Measurements from ENCODE around the gene CATSPER3.
"Not testable (repeated sequence)": the region's sequence is repeated elsewhere in the genome, so short reads cannot be mapped to it uniquely, and the experiment has no call there.

The CATSPER3 gene

DNA sequence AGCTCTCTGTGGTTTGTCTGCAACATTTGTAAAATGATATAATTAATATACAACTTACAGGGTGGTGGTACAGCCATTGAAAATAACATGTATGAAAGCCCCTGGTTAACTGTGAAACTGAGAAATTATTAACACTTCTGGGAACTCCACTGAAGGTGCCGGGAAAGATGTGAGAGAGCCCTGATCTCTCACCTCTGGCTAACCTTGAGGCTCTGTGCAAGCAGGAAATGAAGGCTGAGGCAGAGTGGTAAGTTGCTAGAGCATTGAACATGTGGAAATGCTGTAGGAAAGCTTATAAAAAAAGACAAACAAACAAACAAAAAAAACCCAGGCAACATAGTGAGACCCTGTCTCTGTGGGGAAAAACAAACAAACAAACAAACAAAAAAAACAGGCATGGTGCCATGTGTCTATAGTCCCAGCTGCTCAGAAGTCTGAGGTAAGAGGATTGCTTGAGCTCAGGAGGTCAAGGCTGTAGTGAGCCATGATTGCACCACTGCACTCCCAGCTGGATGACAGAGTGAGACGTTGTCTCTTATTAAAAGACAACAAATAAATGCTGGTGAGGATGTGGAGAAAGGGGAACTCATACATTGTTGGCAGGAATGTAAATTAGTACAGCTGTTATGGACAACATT is 7.5 kb downstream of the CATSPER3 start:
- DNase-seq (ENCODE audit: low spot score): no peak

DNA sequence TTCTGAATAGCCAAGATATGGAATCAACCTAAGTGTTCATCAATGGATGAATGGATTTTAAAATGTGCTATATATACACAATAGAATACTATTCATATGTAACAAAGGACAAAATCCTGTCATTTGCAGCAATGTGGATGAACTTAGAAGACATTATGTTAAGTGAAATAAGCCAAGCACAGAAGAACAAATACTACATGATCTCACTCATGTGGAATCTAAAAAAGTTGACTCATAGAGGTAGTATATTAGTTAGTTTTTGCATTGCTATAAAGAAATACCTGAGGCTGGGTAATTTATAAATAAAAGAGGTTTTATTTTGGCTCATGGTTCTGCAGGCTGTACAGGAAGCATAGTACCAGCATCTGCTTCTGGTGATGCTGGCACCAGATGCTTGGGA is 8.1 kb downstream of the CATSPER3 start:
- no peak for DNase-seq (ENCODE audit: low spot score)

DNA sequence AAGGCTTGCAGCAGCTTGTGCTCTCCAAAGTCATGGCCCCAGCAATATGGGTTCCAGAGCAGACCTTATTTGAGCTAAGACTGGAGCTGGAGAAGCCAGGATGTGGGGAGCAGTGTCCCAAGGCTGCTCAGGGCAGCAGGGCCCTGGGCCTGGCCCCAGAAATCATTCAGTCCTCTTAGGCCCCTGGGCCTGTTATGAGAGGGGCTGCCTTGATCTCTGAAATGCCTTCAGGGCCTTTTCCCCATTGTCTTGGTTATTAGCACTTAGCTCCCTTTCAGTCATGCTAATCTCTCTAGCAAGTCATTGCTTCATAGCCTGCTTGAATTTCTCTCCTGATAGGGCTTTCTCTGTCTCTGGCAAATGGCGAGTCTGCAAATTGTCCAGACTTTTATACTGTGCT is 9.1 kb downstream of the CATSPER3 start:
- DNase-seq (ENCODE audit: low spot score): no peak

DNA sequence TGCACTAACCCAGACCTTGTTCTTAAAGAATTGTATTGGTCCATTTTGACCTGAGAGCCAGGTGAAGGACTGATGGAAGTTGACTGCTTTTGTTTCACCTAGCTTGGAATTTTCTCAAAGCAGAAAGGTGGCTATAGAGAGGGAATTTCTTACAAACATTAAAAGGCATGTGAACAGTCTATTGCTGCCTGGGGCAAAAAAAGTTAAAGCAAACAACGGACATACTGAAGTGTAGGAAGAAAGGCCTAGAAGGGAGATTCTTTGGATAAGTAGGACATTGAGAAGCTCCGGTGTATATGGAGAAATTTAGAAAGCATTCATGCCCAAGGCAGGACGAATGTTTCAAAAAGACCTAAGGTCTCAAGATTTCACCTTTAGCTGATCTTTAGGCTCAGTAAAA is 11.7 kb downstream of the CATSPER3 start:
- no peak for DNase-seq (ENCODE audit: low spot score)

DNA sequence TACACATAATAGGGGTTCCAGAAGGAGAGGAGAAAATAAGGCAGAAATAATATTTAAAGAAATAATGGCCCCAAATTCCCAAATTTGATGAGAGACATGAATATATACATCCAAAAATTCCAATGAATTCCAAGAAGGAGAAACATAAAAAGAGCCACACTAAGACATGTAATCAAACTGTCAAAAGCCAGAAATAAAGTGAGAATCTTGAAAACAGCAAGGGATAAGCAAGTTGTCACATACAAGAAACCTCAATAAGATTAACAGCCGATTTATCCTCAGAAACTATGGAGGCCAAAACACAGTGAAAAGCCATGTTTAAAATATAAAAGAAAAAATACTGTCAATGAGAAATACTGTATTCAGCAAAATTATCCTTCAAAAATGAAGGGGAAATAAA is 14.5 kb downstream of the CATSPER3 start:
- DNase-seq (ENCODE audit: low spot score): no peak

DNA sequence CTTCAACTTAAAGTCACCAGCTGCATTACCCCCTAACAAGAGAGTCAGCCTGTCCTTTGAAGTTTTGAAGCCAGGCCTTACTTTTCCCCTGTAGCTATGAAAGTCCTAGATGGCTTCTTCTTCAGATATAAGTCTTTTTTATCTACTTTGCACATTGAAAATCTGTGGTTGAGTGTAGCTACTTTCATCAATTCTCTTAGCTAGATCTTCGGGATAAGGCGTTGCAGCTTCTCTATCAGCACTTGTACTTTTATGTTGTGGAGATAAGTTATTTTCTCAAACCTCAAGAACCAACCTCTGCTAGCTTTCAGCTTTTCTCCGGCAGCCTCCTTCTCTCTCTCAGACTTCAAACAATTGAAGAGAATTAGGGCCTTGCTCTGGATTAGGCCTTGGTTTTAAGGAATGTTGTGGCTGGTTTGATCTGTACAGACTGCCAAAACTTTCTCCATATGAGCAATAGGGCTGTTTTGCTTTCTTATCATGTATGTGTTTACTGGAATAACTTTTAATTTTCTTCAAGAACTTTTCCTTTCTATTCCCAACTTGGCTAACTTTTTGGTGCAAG is 21.6 kb downstream of the CATSPER3 start:
- DNase-seq (ENCODE audit: low spot score): no peak

DNA sequence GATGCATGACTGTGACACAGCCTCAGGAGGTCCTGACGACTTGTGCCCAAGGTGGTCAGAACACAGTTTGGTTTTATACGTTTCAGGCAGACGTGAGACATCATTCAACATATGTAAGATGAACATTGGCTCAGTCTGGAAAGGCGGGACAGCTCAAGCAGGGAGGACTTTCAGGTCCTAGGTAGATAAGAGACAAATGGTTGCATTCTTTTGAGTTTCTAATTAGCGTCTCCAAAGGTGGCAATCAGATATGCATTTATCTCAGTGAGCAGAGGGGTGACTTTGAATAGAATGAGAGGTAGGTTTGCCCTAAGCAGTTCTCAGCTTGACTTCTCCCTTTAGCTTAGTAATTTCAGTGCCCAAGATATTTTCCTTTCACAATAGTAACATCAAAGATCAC is 22.5 kb downstream of the CATSPER3 start:
- DNase-seq (ENCODE audit: low spot score): not testable (repeated sequence)

DNA sequence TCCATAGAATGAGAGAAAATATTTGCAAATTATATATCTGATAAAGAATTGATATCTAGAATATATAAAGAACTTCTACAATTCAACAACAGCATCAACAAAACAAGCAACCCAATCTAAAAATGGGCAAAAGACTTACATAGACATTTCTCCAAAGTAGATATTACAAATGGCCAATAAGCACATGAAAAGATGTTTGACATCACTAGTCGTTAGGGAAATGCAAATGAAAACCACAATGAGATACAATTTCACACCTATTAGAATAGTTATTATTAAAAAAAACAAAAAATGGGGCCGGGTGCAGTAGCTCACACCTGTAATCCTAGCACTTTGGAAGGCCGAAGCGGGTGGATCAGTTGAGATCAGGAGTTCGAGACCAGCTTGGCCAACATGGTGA is 24.4 kb downstream of the CATSPER3 start:
- no peak for DNase-seq (ENCODE audit: low spot score)

DNA sequence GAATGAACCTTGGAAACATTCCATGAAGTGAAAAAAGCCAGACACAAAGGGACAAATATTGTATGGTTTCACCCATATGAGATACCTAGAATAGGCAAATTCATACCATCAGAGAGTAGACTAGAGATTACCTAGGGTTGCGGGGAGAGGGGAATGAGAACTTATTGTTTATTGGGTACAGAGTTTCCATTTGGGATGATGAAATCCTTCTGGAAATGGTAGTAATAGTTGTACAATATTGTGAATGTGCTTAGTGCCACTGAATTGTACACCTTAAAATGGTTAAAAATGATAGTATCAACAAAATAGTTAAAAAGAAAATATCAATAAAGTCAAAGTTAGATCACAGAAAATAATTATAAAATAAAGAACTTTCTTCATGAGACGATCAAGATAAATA is 25.5 kb downstream of the CATSPER3 start:
- DNase-seq (ENCODE audit: low spot score): no peak

DNA sequence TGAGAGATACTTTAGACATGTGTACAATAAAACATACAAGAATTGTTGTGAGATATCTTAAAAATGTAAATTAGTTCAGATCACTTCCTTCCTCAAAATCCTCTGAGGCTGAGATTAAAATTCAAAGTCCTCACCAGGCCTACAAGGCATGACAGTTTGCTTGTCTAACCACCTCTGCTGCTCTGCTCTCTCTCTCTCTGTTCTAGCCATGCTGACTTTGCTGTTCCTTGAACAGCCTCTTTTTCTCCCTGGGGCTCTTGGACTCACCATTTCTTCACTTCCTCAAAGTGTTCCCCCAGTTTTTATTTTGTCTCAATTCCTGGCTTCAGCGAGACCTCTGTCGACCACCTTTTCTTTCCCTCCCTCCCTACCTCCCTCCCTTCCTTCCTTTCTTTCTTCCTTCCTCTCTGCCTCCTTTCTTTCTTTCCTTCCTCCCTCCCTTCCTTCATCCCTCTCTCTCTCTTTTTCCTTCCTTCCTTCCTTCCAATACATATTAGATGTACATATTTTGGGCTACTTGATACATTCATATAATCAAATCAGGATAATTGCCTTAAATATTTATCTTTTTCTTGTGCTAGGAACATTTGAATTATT is 27.0 kb downstream of the CATSPER3 start:
- DNase-seq (ENCODE audit: low spot score): no peak

DNA sequence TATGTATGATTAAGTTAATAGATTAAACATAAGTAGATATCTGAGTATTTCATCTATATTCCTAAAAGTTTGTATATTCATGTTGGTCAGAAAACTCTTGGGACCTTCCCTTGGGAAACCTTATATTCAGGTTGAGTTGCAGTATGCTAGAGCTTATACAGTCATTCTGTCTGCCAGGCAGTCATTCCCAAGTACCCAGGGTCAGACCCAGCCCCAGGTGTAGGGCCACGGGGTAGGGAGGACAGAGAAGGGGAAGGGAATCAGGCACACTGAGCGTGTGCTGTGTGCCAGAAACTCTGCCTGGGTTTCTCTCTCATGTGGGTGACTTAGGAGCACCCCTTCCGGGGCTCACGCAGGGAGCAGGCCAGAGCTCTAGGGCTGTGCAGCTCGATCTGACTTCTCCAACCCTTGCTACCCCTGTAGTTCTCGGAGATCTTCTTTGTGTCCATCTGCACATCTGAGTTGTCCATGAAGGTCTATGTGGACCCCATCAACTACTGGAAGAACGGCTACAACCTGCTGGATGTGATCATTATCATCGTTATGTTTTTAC is 28.2 kb downstream of the CATSPER3 start:
- no peak for DNase-seq (ENCODE audit: low spot score)

DNA sequence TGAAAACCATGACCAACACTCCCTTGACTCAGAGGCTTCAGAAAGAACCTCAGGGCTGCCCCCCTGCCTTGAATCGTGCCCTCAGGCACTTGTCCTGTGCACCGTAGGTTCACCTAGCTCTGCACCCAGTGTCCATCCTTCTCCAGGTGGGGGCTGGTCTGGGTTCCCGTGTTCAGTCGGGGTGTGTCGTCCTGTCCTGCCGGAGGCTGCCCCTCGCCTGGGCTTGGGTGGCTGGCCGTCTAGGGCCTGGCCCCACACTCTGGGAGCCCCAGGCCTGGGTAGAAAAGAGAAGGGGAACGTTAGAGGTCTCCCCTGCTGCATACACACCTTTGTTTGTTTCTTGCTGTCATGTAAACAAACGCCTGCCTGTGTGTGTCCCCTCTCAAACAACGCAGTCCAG is 29.3 kb downstream of the CATSPER3 start:
- DNase-seq (ENCODE audit: low spot score): no peak

DNA sequence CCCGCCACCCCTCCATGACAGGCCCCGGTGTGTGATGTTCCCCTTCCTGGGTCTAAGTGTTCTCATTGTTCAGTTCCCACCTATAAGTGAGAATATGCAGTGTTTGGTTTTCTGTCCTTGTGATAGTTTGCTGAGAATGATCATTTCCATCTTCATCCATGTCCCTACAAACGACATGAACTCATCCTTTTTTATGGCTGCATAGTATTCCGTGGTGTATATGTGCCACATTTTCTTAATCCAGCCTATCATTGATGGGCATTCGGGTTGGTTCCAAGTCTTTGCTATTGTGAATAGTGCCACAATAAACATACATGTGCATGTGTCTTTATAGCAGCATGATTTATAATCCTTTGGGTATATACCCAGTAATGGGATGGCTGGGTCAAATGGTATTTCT is 30.4 kb downstream of the CATSPER3 start:
- not testable (repeated sequence) for DNase-seq (ENCODE audit: low spot score)

DNA sequence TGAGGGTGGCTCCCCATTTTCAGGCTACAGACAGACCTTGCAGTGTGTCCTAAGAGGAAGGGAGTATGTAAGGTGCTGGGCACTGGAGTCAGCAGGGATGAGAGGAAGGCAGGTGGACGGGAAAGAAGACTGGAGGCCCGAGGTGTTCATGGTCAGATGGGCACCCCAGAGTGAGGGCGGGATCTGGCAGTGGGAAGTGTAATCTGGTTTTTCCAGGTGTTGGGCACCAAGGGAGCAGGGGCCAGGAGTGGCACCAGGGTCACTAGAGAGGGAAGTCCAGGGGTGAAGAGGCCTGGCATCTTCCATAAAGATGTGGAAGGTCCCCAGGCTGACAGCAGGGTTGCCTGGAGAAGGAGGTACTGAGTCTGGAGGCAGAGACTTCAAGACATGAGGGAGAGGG is 36.7 kb downstream of the CATSPER3 start:
- no peak for DNase-seq (ENCODE audit: low spot score)

DNA sequence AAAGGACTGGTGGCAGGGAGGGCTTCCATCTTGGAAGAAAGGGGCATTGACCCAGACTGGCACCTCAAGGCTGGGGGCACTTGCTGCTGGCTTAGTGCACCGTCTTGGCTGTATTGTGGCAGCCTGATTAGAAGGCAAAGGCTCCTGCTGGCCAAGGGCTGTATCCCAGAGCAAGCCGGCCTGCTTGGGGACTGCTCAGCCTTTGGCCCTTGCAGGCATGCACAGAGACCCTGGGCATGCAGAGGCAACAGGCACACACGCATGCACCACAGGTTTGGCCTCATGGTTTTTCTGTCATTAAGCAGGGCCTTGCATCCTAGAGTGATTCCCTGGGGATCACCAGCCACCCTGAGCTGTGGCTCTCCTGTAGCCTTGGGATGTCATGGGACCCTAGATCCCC is 37.4 kb downstream of the CATSPER3 start:
- no peak for DNase-seq (ENCODE audit: low spot score)

DNA sequence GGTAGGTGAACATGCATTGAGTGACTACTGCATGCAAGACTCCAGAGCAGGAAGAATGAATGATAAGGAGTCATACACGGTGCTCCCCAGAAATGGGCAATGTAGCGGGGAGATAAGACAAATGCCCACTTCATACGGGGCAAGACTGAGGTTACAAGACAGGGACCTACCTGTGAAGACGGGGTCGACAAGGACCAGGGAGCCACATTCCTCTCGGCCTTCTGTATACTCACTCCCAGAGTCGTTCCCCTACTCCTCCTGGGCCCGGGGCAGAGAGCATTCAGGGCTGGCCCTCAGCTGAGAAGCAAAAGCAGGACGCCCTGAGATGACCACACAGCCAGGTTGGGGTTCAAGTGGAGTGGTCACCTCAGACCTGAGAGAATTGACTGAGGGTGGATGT is 39.6 kb downstream of the CATSPER3 start:
- no peak for DNase-seq (ENCODE audit: low spot score)

DNA sequence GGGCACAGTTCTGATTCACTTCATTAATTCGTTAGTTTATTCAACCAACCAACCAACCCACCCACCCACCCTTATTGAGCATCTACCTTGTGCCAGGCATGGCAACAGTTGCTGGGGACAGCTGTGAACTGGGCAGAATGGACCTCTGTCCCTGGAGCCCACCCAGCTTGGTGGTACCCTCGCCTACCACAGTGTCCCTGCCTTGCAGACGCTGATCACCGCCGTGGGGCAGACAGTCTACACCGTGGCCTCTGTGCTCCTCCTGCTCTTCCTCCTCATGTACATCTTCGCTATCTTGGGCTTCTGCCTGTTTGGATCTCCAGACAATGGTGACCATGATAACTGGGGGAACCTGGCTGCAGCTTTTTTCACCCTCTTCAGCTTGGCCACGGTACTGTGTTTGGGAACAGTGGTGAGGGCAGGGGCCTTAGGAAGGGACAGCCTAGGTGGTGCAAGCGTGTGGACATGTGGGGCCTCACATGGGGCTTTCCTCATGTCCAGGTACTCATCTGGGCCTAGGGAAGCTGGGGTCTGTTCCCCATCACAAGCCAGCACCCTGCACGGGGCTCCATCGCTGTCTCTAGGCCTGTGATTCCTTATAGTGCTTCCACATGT is 40.1 kb downstream of the CATSPER3 start:
- no peak for DNase-seq (ENCODE audit: low spot score)

DNA sequence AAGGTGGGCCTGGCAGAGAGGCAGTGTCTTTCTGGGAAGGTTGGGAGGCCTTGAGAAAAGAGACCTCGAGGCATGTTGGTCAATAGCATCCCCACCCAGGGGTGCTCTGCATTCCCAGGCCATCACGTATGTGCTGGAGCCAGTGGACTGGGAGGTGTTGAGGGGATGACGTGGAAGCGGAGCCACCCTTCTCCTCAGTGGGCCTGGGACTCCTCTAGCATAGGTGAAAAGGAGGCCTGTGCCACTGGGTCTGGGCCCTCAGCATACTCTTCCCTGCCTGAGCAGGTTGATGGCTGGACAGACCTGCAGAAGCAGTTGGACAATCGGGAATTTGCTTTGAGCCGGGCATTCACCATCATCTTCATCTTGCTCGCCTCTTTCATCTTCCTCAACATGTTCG is 40.8 kb downstream of the CATSPER3 start:
- DNase-seq (ENCODE audit: low spot score): no peak

DNA sequence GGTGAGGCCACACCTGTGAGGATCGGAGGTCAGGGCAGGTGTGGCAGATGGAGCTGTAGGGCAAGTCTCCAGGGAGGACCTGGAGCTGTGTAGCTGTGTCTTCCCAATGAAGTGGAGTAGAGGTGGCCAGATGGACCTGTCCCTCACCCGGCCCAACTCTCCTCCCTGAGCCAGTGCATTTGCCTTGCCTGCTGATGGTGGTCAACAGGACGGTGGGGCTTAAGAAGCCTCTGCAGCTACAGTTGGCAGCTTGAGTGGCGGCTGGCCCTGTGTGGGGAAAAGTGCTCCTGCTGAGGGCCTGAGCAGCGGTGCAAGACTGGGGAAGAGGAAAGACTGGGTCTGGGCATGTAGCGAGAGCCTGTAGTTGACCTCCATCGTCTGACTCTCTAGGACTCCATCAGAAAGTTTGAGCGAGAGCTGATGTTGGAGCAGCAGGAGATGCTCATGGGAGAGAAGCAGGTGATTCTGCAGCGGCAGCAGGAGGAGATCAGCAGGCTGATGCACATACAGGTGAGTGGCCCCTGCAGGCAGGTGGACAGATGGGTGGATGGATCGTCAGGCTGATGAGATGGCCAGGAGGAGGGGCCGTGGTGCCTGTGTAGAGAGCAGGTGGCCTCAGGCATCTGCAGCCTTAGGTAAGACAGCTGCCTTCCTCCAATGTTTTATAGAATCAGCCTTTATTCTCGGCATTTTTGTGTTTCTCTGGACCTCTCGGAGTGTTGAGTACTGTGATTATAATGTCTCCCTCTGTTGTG is 41.5 kb downstream of the CATSPER3 start:
- no peak for DNase-seq (ENCODE audit: low spot score)

DNA sequence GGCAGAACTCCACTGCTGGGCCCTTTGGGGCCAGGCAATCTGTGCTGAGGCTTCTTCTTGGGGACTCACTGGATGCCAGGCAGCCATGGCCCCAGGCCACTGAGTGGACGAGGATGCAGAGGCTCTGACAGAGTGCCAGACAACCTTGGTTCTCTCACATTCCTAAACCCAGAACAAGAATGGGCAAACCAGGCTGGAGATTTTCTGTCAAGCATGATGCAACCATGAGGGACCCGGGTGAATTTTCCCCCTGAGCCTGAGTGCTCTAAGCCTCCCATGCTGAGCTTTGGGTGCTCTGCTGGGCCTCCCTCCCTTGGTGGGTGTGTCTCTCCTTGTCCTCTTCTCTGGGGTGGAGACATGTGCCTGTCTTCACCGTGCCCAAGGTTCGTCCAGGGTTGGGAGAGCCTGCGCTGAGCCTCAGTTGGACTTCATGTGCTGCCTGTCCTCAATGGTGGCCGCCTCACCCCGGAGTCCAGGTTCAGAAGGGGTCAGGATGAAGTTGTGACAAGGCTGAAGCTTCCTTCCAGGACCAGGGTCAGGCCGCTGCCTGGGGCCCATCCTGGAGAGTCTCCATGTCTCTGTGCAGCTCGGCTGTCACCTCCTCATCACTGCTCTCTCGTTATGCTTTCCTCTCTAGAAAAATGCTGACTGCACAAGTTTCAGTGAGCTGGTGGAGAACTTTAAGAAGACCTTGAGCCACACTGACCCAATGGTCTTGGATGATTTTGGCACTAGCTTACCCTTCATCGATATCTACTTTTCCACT is 42.2 kb downstream of the CATSPER3 start:
- no peak for DNase-seq (ENCODE audit: low spot score)

DNA sequence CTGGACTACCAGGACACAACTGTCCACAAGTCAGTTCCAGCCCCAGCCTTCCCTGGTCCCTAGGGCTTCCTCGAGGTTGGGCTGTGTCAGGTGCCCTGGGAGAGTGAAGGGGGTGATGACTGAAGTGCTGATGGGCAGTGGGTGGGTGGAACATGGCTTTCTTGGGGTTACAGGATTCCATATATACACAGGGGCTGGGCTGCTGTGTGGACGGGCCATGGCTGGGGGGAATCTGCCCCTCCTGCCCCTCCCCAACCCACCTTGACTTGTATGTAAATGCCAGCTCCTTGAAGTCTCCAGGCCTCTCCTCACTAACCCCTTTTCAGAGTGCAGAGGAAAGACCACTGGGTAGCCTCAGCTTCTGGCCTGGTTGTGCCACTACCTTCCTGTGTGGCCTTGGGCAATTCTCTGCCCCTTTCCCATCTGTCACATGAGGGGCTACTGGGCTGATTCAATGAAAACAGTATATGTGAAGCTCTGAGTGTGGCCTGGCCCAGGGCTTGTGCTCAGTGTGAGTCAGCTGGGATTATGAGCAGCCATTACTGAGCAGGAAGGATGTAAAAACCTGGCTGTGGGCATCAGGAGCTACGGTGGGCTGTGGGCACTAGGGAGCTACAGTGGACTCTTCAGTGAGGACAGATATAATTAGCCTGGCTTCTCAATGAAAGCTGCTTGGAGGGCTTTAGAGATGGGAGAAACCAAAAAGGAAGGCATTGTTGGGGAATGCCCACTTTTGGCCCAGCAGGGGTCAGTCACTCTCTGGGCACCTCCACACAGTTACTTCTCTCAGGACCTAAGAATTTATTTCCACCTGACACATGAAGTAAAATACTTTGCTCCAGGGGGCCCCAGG is 43.0 kb downstream of the CATSPER3 start:
- no peak for DNase-seq (ENCODE audit: low spot score)
